NCI-H510A treated with DMSO at 0.1 percent for 48 hours (cell line): ENCODE results near the gene UMPS.
A peak's percentile ranks its signal among the peaks of the same experiment; 100 is the strongest.
"Not testable (repeated sequence)": the region's sequence is repeated elsewhere in the genome, so short reads cannot be mapped to it uniquely, and the experiment has no call there.

Source experiments
- DNase-seq: peaks from one replicate; lab custom pipeline; 2025; lab: John Stamatoyannopoulos, UW

Gene UMPS

DNA sequence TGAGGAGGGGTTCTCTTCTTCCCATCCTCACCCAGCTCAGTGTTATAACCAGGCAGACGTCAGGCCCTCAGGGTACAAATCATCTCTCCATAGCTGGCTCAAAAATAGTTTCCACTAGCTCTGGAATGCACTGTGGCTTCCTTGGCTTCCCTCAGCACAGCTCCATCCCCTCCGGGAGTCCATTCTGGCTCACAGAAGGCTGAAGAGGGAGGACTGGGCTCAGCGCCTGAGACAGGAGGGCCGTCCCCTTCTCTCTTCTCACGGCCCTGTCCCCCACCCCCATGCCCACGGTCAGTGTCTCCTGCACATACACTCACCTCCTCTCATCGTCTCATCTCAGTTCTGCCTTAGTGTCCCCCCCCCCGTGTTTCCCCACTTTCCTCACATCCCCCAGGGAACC is 50.1 kb downstream of the UMPS start:
- no peak for DNase-seq

DNA sequence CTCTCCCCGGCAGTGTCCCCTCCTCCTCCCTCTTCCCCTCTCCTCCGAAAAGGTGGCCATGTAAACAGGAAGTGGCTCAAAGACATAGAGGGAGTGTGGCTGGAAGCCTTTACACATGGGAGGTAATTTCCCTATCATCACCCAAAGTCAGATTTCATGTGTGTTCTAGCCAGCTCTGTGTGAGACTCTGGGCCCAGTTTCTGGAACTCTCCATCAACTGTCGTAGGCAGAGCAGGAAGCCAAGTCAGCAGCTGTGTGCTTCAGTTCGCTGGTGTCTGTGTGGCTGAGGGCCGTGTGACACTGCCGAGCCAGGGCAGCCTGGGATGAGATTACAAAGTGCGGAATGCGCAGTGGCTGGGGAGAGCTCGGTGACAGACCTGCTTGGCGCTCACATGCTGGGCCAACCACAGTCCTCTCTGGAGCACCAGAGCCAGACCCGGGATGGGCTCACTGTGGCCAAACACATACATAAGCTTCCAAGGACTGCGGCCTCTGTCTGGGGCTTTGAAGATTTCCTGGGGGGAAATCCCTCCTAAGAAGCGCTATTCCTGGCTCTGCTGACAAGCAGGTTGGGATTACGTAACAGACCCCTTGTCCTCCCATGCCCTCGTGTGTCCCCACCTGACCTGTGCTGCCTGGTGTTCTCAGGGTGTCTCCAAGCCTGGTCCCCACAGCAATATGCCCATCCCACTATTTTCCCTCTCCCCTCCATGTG is 50.7 kb downstream of the UMPS start:
- peak; percentile 17 for DNase-seq

DNA sequence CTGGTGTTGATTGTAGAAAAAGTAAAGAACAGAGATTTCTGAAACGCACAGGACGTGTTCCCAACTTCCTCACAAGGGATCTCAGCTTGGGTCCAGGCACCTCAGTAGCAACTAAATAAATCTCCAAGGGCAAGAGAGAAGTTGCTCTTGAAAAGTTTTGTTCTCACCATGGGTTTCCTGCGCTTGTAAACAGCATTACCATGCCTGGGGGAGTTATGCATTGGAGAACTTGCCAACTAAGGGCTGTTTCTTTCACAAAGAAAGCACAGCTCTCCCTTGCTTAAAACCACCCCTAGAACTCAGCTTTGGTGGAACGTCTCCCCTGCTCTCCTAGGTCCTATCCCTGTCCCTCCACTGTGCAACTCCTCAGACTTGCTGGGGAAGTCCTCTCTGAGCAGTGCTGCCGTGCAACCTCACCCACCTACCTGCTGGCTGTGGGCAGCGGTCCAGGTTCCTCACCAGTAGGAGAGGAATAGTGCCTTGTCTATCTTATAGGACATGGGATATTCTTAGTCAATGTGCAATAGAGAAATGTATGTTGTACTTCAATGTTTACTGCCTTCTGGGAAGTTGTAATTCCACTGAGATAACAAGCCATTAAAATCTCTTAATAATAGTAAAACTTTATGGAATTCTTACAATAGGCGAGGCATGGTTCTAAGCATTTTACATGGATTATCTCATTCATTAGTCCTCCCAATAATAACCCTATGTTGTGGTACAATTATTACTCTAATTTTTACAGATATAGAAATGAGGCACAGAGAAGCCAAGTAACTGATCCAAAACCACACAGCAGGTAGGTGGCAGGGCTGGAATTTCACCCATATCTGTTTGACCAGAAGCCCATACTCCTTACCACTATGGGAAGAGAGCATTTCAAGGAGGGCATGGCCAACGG is 51.5 kb downstream of the UMPS start:
- no peak for DNase-seq

DNA sequence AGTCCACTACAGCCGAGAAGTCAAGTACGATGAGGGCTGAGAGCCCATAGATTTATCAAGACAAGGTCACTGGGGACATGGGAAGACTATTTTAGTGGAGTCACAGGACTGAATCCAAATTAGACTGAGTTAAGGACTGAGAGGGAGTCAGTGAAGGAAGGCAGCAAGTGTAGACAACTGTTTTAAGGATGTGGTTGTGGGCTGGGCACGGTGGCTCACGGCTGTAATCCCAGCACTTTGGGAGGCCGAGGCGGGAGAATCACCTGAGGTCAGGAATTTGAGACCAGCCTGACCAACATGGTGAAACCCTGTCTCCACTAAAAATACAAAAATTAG is 52.1 kb downstream of the UMPS start:
- not testable (repeated sequence) for DNase-seq

DNA sequence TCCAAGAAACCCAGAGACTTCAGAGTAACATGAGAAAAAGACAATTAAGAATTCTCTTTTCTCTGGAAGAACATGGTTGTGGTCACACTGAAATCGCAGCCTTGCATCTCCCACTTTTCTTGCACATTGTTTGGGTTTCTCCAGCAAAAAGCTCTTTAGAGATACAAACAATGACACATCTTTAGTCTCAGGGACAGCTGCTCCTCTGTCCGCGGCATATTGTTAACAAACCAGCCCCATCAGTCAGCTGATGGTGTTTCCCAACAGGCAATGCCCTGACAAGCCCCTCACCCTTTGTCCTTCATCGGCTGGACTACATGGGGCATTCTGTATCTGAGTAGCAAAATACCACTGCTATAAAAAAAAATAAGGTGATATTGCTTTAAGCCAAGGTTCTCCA is 53.4 kb downstream of the UMPS start:
- DNase-seq, result no peak

DNA sequence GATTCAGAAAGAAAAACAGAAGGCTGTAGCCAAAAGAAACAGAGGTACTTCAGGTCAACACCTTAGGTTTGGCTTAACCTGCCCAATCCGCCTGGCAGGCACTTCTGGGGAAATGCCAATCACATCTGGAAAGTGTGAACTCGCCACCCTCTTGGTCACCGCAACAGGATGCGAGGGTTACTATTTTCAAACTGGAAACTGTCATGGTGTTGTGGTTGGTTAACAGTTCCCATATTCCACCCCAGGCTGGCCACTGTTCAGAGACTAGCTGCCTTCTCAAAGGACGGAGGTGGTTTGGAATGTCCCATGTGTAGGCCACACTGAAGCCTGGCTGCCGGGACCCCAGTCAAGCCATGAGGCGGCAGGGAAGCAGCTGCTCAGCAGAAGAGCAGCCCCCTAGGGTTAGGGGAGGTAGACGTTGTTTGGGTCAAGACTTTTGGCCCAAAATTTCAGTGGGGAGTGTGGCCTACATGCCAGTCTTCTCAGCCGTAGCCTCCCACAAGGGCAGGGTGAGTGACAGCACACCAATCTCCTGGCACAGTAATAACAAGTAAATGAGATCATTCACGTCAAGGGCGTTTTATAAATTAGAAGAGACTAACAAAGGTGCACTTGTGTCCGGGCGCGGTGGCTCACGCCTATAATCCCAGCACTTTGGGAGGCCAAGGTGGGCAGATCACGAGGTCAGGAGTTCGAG is 54.6 kb downstream of the UMPS start:
- DNase-seq, result no peak

DNA sequence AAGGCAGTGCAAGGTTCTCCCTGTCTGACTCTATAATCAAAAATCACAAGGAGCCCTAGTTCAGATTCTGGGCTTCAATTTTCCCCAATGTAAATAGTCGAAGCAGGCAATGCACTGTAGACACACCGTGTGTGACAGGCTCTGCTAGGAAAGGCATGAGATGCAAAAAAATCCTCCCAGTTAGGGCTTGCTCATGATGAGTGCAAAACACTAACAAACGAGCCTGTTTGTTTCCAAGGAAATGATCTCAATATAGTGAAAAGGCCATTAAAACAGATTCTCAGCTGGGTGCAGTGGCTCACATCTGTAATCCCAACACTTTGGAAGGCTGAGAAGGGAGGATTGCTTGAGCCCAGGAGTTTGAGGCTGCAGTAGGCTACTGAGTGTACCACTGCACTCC is 55.7 kb downstream of the UMPS start:
- DNase-seq, result no peak

DNA sequence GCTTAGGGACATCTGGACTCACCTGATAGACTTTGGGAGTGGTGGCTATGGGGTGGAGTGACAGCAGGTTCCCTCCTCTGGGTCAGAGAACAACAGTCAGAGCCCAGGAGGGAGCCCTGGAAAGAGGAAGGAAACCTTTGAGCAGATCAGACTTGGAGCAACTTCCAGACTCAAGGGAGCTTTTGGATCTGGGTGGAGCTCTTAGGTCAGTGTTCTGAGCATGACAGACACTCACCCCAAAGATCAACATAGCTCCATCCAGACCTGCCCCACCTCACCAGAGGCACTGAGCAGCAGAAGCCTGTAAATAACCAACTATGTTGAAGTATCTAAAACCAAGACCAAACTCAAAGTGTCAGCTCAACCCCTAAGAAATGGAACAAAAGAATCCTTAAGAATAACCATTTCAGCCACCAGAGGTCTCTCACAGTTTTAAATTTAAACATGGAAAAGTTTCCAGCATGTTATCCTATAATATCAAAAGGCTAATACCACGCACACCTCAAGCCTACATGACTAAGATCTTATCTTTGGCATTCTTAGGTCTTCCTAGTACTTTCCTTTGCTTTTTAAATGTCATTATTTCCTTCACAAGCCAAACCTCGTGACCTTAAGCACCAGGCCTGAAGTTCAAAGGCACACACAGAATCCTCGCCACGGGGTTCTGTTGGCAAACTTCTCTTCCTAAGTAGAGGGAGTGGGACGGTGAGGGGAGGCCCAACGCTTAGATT is 56.4 kb downstream of the UMPS start:
- no peak for DNase-seq

DNA sequence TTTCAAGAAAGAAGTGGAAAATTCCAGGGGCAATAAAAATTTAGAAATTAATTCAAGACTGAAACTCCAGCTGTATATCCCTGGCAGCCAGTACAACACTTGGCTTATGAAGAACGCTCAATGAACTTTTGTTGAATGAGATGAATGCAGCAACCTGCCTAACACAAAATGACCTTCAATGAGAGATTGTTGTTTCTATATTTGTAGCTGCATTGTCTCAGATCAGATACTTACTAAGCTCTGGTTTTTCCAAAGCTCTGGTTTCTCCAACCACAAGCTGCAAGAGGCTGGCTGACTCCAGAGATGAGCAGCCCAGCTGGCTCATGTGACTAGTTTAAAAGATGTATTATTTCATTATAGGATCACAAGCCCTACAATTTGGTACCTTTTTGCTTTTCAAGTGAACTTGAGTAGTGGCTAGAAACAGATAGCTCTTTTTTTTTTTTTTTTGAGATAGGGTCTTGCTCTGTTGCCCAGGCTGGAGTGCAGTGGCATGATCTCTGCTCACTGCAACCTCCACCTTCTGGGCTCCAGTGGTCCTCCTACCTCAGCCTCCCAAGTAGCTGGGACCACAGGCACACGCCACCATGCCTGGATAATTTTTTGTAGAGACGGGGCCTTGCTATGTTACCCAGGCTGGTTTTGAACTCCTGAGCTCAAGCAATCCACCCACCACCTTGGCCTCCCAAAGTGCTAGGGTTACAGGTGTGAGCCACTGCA is 57.4 kb downstream of the UMPS start:
- no peak for DNase-seq

DNA sequence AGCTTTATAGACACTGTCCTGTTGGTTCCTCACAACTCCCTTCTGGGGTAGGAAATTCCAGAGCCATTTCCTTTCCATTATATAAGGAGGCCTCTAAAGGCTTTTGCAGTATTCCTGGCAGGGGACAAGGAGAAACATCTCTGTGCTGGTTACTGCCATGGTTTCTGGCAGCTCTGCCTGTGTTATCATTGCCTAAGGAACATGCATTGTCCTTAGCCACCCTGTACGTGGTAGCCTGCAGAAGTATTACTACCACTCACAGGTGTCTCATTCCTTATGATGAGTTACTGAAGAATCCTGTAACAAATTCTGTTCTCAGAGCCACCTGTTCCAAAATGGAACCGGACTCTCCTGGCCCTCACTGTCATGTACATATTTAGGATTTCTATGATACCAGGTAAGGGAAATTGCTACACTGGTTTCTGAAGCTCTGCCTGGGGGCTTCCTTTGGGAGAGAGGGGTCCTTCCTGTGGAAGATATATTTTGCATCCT is 58.0 kb downstream of the UMPS start:
- no peak for DNase-seq

DNA sequence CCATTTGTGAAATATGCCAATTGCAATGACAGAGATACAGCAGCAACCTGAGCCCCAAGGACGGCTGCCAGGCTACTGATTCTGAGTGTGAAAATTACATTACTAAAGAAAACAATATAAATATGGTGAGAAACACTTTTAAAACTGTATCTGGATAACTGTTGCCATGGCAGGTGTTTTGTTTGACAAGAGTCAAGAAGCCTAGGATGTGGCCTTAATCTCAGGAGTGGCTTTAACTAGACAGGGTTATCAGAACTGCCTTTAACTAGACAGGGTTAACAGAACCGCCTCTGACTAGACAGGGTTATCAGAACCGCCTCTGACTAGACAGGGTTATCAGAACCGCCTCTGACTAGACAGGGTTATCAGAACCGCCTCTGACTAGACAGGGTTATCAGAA is 58.9 kb downstream of the UMPS start:
- not testable (repeated sequence) for DNase-seq

DNA sequence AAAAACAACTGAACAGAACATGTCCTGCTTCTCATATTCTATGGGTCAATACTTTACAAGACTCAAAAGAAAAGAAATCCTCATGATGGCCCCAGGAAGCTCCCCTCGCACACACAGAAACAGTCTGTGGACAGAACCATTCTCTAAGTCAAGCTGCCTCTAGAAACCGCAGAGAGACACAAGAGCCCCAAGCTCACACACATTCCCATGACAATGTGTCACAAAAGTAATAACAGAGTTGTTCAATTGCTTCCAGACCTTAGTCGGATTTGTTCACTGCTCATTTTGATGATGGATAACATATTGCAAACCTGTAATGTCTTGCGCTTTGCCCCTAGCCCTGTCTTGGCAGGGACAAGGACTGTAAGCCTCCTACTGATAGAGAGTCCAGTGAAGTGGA is 60.9 kb downstream of the UMPS start:
- no peak for DNase-seq

DNA sequence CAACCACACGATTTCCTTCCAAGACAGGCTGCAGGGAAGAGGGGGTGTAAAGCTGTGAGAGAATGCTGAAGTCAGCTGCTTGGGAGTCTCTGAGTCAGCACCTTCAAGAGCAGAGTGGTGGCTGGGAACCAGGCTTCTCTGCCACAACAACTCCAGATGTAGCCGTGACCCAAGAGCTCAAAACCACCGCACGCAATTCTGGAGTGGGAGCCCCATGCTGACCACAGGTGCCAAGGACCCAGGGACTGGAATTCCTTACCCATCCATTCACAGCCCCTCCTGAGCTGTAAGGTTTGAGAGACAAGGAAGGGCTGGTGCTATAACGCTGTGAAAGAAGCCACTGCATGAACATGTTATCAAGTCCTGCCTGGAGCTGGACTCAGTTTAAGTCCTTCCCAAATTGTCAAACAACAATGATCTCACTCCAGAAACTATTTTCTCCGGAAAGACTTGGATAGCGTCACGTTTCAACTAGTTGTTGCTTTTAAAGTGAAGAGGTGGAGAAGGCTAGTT is 61.4 kb downstream of the UMPS start:
- no peak for DNase-seq

DNA sequence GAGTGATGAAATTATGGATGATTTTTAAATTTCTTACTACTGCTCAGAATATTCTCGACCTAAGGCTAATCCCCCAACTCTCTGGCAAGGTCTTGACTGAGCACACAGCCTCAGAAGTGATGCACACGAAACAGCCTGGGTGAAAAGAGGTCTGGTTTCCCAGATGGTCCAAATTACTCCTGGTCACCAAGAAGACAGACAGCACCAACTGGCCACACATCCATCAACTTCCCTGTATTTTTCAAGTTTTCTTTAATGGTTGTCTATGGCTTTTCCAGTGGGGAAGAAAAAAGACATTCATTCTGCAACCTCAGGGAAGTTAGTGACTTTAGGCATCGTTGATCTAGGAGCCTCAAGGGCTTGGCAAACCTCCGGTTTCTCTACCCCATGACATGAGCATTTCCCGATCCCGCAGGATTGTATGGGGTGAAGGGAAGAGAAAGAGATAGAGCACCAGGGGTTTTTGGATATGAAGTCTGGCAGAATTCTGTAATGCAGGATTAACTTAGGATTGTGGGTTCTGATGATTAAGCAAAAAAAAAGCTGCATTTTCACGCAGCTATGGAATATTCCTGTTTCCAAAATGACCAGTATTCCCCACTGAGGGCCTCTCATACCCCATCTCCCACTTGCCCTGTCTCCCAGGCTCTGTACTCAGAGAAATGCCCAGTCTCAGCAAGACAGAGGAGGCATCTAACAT is 62.2 kb downstream of the UMPS start:
- DNase-seq, result no peak

DNA sequence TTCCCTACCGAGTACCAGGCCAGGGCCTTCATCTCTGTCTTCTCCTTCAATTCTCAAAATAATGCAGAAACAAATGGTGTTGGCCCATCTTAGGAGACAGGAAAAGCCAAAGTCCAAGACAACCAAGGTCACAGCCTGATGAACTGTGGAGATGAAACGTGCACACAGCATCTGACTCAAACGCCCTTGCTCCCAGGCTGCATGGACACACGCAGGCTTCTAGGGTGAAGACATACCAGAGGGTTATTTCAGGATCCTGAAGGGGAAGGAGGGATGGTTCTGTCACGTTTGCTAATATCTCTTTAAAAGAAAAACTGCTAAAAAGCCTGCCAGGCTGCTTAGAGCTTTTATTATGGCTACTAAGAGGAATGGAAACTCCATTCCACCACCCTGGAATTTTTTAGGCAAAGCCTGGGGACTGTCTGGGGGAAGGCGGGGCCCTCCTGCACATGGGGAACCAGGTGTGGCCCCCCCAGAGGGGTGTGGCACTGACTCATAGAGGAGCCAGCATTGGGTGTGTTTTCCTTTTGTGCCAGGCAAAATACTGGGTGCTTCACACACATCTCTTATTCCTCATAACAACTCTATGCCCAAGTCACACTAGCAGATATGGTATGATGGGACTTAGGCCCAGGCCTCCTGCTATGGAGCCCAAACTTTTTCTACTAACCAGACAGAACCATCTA is 62.9 kb downstream of the UMPS start:
- DNase-seq, result no peak

DNA sequence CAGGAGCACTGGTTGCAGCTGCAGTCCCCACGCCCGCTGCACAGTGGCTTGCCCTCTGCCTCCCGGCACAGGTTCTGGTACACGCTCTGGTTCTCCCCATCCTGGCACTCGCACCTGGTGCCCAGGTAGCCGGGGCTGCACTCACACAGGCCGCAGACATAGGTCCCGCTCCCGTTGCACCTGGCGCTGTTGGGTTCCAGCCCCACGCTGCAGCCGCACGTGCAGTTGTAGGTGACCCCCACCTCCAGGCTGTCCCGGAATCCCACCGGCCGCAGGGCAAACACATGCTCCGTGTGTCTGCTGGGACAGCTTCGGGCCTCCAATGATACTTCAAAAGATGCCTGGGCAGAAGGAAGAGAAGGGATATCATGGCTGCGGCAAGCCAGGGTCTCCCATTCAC is 66.2 kb downstream of the UMPS start:
- no peak for DNase-seq

DNA sequence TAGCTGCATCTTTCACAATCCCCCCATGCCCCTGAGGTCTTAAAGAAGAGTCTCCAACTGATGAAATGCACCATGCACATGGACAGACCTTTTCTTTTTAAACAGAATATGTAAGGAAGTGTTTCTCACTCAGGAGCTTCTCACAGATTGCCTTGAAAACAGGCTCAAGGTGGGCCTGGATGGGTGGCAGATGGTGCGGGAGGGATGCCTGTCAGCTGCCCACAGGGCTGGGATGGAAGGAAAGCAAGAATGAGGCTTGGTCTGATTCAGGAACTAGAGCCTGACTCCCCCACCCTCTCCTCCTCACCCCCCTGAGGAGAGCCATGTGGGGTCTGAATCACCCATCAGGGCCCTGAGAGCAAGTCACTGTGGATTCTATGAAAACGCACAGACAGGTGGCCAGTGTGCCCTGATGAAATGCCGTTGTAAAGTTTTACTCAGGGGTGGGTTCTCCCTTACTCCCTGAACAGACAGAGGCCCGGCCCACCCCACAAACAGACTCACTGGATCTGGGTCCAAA is 67.2 kb downstream of the UMPS start:
- no peak for DNase-seq
